Lower leg skin (tissue), 3 donors: Measurements from ENCODE around the gene TTC13.

Experiments used
- CTCF ChIP-seq, 3 donors: fragments of 450-650 bp; IDR thresholded peaks; one replicate each; pipeline ENCODE4 v1.5.1; 2016; ENCODE audit warnings: antibody characterized with exemption in 3 of 3, mild to moderate bottlenecking in 3 of 3, moderate library complexity in 2 of 3
- POLR2A ChIP-seq, 2 donors: fragments of 450-650 bp; IDR thresholded peaks; one replicate each; pipeline ENCODE4 v1.6.1; 2016 to 2017; ENCODE audit warnings: antibody characterized with exemption in 2 of 2, mild to moderate bottlenecking in 1 of 2, moderate library complexity in 1 of 2

GRCh38 chr1:231013391-231014015 lies 34.8 kb upstream of the TTC13 start:
- TF ChIP-seq CTCF (IDR thresholded peaks at IDR 0.05) (no peak), POLR2A (IDR thresholded peaks at IDR 0.05) (no peak)
